Bronchial epithelial cell (primary cell): ENCODE results near the gene FGF12. TPM values are rescaled to one million over a fixed set of nuclear protein-coding genes. Genes with fewer than 3 reads are reported as not detected.
A peak's percentile ranks its signal among the peaks of the same experiment; 100 is the strongest.

Experiments
- DNase-seq: peaks from one replicate; pipeline ENCODE4 v3.0.0-alpha.2; 2010; ENCODE audit warnings: low read depth
- FAIRE-seq: peaks from 2 replicates; lab custom pipeline; 2011; peaks lifted over from hg19 to GRCh38; lab: Jason Lieb, UNC
- H3K27me3 ChIP-seq: 2 replicates; pipeline ENCODE4 v1.5.1; 2011; ENCODE audit warnings: low read length; ENCODE audit not compliant: control insufficient read depth, insufficient read depth
- H3K36me3 ChIP-seq: 2 replicates; pipeline ENCODE4 v1.5.1; 2011; ENCODE audit warnings: low read length; ENCODE audit not compliant: control insufficient read depth, insufficient read depth
- H3K4me3 ChIP-seq: 2 replicates; pipeline ENCODE4 v1.5.1; 2011; ENCODE audit warnings: mild to moderate bottlenecking, low read depth, low read length, control low read depth
- total RNA-seq: library from RNA; depleted of rRNA; stranded (reverse); fragments of >200 nt; gene quantifications from 2 replicates; pipeline ENCODE4 v1.2.1, GENCODE V29; 2014
- TF ChIP-seq, protein P1 (sequence below): IDR thresholded peaks from 2 replicates; pipeline ENCODE4 v1.5.1; 2011; ENCODE audit warnings: mild to moderate bottlenecking, moderate library complexity, low read length, control low read depth, inconsistent platforms; ENCODE audit not compliant: insufficient read depth, severe bottlenecking

FGF12 gene
- total RNA-seq, 1 donor from 2014 or later, result not detected

- DNase-seq, result no peak
- H3K4me3 ChIP-seq, result no peak overlapping the region
- no peak for FAIRE-seq
- TF ChIP-seq, protein P1, sequence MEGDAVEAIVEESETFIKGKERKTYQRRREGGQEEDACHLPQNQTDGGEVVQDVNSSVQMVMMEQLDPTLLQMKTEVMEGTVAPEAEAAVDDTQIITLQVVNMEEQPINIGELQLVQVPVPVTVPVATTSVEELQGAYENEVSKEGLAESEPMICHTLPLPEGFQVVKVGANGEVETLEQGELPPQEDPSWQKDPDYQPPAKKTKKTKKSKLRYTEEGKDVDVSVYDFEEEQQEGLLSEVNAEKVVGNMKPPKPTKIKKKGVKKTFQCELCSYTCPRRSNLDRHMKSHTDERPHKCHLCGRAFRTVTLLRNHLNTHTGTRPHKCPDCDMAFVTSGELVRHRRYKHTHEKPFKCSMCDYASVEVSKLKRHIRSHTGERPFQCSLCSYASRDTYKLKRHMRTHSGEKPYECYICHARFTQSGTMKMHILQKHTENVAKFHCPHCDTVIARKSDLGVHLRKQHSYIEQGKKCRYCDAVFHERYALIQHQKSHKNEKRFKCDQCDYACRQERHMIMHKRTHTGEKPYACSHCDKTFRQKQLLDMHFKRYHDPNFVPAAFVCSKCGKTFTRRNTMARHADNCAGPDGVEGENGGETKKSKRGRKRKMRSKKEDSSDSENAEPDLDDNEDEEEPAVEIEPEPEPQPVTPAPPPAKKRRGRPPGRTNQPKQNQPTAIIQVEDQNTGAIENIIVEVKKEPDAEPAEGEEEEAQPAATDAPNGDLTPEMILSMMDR, result no peak
- no peaks in the 10 kb centered on the region for H3K36me3 ChIP-seq
- no peaks in the 10 kb centered on the region for H3K27me3 ChIP-seq
Measured at GRCh38 chr3:192281207-192281880, 446.0 kb downstream of the FGF12 start.

DNA sequence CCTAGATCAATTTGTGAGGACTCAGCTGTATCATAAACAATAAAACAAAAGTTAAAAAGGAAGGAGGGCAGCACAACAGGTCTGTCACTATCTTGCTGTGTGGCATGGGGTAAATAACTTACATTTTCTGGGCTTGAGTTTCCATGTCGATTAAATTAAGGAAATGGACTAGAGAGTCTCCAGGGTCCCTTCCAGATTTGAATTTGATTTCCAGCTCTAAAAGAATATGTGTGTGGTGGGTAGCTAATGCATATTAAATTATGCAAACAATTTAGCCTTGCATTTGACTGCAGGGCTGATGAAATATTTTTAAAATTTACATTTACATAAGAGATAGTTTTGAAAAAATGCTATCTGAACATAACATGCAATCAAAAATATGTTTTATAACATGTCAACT, 447.7 kb downstream of the FGF12 start:
- no peak for DNase-seq
- H3K27me3 ChIP-seq, result no peaks in the 10 kb centered on the region
- no peak overlapping the region for H3K4me3 ChIP-seq
- TF ChIP-seq, protein P1, result no peak
- H3K36me3 ChIP-seq, result no peaks in the 10 kb centered on the region
- FAIRE-seq, result no peak

- Histone ChIP-seq H3K4me3 (no peak overlapping the region), H3K27me3 (no peaks in the 10 kb centered on the region), H3K36me3 (no peaks in the 10 kb centered on the region)
- DNase-seq (no peak), FAIRE-seq (no peak)
- TF ChIP-seq, protein P1, result no peak
Measured at GRCh38 chr3:192277477-192277876, 449.9 kb downstream of the FGF12 start.

DNA sequence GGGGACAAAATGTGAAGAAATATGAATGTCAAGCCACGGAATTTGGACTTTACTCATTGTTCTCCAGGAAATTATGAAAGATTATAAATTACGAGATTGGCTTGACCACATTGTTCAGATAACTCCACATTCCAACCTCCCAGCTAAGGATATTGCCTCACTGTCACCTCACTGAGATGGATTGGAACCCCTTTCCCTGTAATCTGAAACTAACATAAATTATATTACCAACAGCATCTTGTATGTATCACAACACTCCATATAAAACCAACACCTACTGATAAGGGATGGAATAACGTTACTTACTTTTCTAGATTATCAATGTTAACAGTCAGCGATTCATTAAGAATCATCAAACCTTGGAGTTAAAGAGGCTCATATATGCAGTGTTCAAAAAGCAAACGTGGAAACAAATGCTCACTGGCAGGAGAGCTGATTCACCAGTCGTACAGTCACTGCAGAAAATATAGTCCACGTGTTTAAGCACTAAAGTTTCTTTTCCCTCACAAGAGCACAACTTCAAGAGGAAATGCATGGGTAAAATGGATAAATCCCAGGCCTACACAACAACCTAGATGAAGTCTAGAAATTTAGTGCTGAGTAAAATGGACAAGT, 451.5 kb downstream of the FGF12 start:
- DNase-seq (peak; percentile 46), FAIRE-seq (no peak)
- TF ChIP-seq, protein P1, result no peak
- Histone ChIP-seq H3K4me3 (no peak overlapping the region), H3K36me3 (no peaks in the 10 kb centered on the region), H3K27me3 (no peaks in the 10 kb centered on the region)

GRCh38 chr3:192273697-192274010, 453.7 kb downstream of the FGF12 start:
- TF ChIP-seq, protein P1, result no peak
- H3K27me3 ChIP-seq, result no peaks in the 10 kb centered on the region
- H3K36me3 ChIP-seq, result no peaks in the 10 kb centered on the region
- no peak for FAIRE-seq
- H3K4me3 ChIP-seq, result no peak overlapping the region
- DNase-seq, result peak; percentile 2
